Thoracic aorta (tissue), 2 donors: Measurements from ENCODE around the gene ZNF827. TPM values are rescaled to one million over a fixed set of nuclear protein-coding genes. Genes with fewer than 3 reads are reported as not detected.

Experiments
- ATAC-seq: fragments of 150-250 bp; one replicate; pipeline ENCODE4 v1.8.0; 2017; ENCODE audit warnings: low read depth; ENCODE audit not compliant: insufficient number of reproducible peaks, low FRiP score
- DNase-seq: peaks from one replicate; pipeline ENCODE4 v3.0.0-alpha.2; 2020; ENCODE audit warnings: low spot score
- H3K27ac ChIP-seq, 2 donors: fragments of 200-600 bp; sonication (generic); 1 replicate in 1 of 2; 2 replicates in 1 of 2; pipeline ENCODE4 v1.5.1; 2016; ENCODE audit warnings: mild to moderate bottlenecking in 2 of 2, moderate library complexity in 2 of 2
- H3K27me3 ChIP-seq: fragments of 200-600 bp; sonication (generic); replicated peaks from 2 replicates; pipeline ENCODE4 v1.6.0; 2016; ENCODE audit warnings: mild to moderate bottlenecking; ENCODE audit not compliant: insufficient read depth
- H3K36me3 ChIP-seq: fragments of 200-600 bp; sonication (generic); one replicate; pipeline ENCODE4 v1.5.1; 2016
- H3K4me1 ChIP-seq, 2 donors: fragments of 200-600 bp; sonication (generic); 1 replicate in 1 of 2; 2 replicates in 1 of 2; pipeline versions ENCODE4 v1.5.1 to v1.6.0; 2016; ENCODE audit warnings: low read depth in 2 of 2, mild to moderate bottlenecking in 1 of 2; ENCODE audit not compliant: control insufficient read depth in 1 of 2
- H3K4me3 ChIP-seq: fragments of 200-600 bp; sonication (generic); 2 replicates; pipeline ENCODE4 v1.5.1; 2016; ENCODE audit warnings: mild to moderate bottlenecking
- H3K9me3 ChIP-seq: fragments of 200-600 bp; sonication (generic); 2 replicates; pipeline ENCODE4 v1.5.1; 2016
- CTCF ChIP-seq: fragments of 200-600 bp; sonication (generic); IDR thresholded peaks from one replicate; pipeline ENCODE4 v1.5.1; 2019; ENCODE audit warnings: antibody characterized with exemption
- total RNA-seq, 2 donors: library from RNA; depleted of rRNA; stranded (reverse); fragments of >200 nt; gene quantifications; one replicate each; pipeline versions ENCODE4 v1.1.0 to v1.2.3, GENCODE V29; 2016

The ZNF827 gene
- total RNA-seq, 2 donors from 2014 or later: 20.2 to 41.4 TPM

GRCh38 chr4:145815027-145815612 is 123.5 kb downstream of the ZNF827 start:
- no peak for TF ChIP-seq CTCF
- Histone ChIP-seq H3K4me3 (no peak overlapping the region), H3K27me3 (no peaks in the 10 kb centered on the region), H3K27ac (no peak overlapping the region), H3K9me3 (no peaks in the 10 kb centered on the region), H3K4me1 (peaks cover 2 to 9% of the 10 kb centered on the region in 2 donors), H3K36me3 (no peaks in the 10 kb centered on the region)
- DNase-seq (no peak), ATAC-seq (no peak)

GRCh38 chr4:145814246-145814645 is 124.4 kb downstream of the ZNF827 start:
- H3K4me3 ChIP-seq: no peak overlapping the region
- no peak for TF ChIP-seq CTCF
- H3K36me3 ChIP-seq: no peaks in the 10 kb centered on the region
- H3K9me3 ChIP-seq: no peaks in the 10 kb centered on the region
- H3K27ac ChIP-seq: no peak overlapping the region
- ATAC-seq: no peak
- peaks cover 0 to 1% of the 10 kb centered on the region in 2 donors for H3K4me1 ChIP-seq
- H3K27me3 ChIP-seq: no peaks in the 10 kb centered on the region
- no peak for DNase-seq

GRCh38 chr4:145812919-145813318 is 125.7 kb downstream of the ZNF827 start:
- no peak for ATAC-seq
- no peaks in the 10 kb centered on the region for H3K9me3 ChIP-seq
- H3K4me3 ChIP-seq: no peak overlapping the region
- no peaks in the 10 kb centered on the region for H3K36me3 ChIP-seq
- no peak for TF ChIP-seq CTCF
- DNase-seq: no peak
- H3K4me1 ChIP-seq: peaks cover 9 to 14% of the 10 kb centered on the region in 2 donors
- no peak overlapping the region for H3K27ac ChIP-seq
- H3K27me3 ChIP-seq: no peaks in the 10 kb centered on the region

- H3K27ac ChIP-seq: peak overlapping the region in 1 of 2 donors; percentile 48
- TF ChIP-seq CTCF: no peak
- no peaks in the 10 kb centered on the region for H3K9me3 ChIP-seq
- DNase-seq: no peak
- no peak for ATAC-seq
- H3K27me3 ChIP-seq: no peaks in the 10 kb centered on the region
- H3K4me3 ChIP-seq: no peak overlapping the region
- no peaks in the 10 kb centered on the region for H3K36me3 ChIP-seq
- H3K4me1 ChIP-seq: peaks cover 10 to 34% of the 10 kb centered on the region in 2 donors
Measured at GRCh38 chr4:145808848-145809512, 129.6 kb downstream of the ZNF827 start.

GRCh38 chr4:145808021-145808650 is 130.5 kb downstream of the ZNF827 start:
- no peaks in the 10 kb centered on the region for H3K27me3 ChIP-seq
- DNase-seq: no peak
- peak; percentile 92 for ATAC-seq
- H3K4me1 ChIP-seq: peaks cover 15 to 43% of the 10 kb centered on the region in 2 donors
- H3K36me3 ChIP-seq: no peaks in the 10 kb centered on the region
- H3K9me3 ChIP-seq: no peaks in the 10 kb centered on the region
- peak overlapping the region in 1 of 2 donors; percentile 24 for H3K27ac ChIP-seq
- no peak overlapping the region for H3K4me3 ChIP-seq
- no peak for TF ChIP-seq CTCF
